Kidney tubule cell (primary cell): Measurements from ENCODE around the gene MAP3K2.
A peak's percentile ranks its signal among the peaks of the same experiment; 100 is the strongest.

Source experiments
- DNase-seq: peaks from one replicate; pipeline ENCODE4 v3.0.0-alpha.2; 2018; ENCODE audit warnings: low spot score

Gene MAP3K2

GRCh38 chr2:127387655-127388422, at the start of gene MAP3K2:
MAP3K2 (minus strand) TSS chr2:127387975; CDS start chr2:127343129, 44,846 bp downstream.
- DNase-seq: peak; percentile 94

GRCh38 chr2:127437056-127437455, 49.3 kb upstream of the MAP3K2 start:
- no peak for DNase-seq

- DNase-seq: no peak
Observed at GRCh38 chr2:127434515-127434914, 46.7 kb upstream of the MAP3K2 start.

- no peak for DNase-seq
Observed at GRCh38 chr2:127431408-127432023, 43.7 kb upstream of the MAP3K2 start.

- no peak for DNase-seq
Observed at GRCh38 chr2:127429844-127430425, 42.2 kb upstream of the MAP3K2 start.

- DNase-seq: no peak
Observed at GRCh38 chr2:127429291-127429690, 41.5 kb upstream of the MAP3K2 start.

GRCh38 chr2:127428815-127429109, 41.0 kb upstream of the MAP3K2 start:
- no peak for DNase-seq

- DNase-seq: no peak
Observed at GRCh38 chr2:127428057-127428814, 40.5 kb upstream of the MAP3K2 start.

- no peak for DNase-seq
Observed at GRCh38 chr2:127427376-127428056, 39.7 kb upstream of the MAP3K2 start.

- no peak for DNase-seq
Observed at GRCh38 chr2:127426501-127427354, 39.0 kb upstream of the MAP3K2 start.

- no peak for DNase-seq
Observed at GRCh38 chr2:127425540-127426490, 38.0 kb upstream of the MAP3K2 start.

GRCh38 chr2:127424598-127425520, 37.1 kb upstream of the MAP3K2 start:
- DNase-seq: no peak

GRCh38 chr2:127423880-127424279, 36.1 kb upstream of the MAP3K2 start:
- DNase-seq: no peak

GRCh38 chr2:127423478-127423843, 35.7 kb upstream of the MAP3K2 start:
- no peak for DNase-seq

- DNase-seq: no peak
Observed at GRCh38 chr2:127422559-127423477, 35.0 kb upstream of the MAP3K2 start.

GRCh38 chr2:127421871-127422558, 34.2 kb upstream of the MAP3K2 start:
- no peak for DNase-seq

GRCh38 chr2:127421116-127421800, 33.5 kb upstream of the MAP3K2 start:
- no peak for DNase-seq
